ENCODE results near the gene CHADL. TPM values are rescaled to one million over a fixed set of nuclear protein-coding genes. Genes with fewer than 3 reads are reported as not detected.
"Not testable (repeated sequence)": the region's sequence is repeated elsewhere in the genome, so short reads cannot be mapped to it uniquely, and the experiment has no call there.

CHADL gene
- 0.73 and 1.3 TPM in 2 replicates for total RNA-seq

GRCh38 chr22:41240377-41241132 is at the start of gene CHADL:
TSS of gene CHADL (minus strand) at chr22:41240931. CDS start at chr22:41240881, 50 bp downstream.
- DNase-seq (ENCODE audit: extremely low read depth, low read depth, low spot score) = no peak

GRCh38 chr22:41289671-41290070 is 48.9 kb upstream of the CHADL start:
- DNase-seq (ENCODE audit: extremely low read depth, low read depth, low spot score) = no peak

GRCh38 chr22:41288245-41288946 is 47.7 kb upstream of the CHADL start:
- DNase-seq (ENCODE audit: extremely low read depth, low read depth, low spot score) = peak; percentile 66

- DNase-seq (ENCODE audit: extremely low read depth, low read depth, low spot score) = no peak
Observed at GRCh38 chr22:41286639-41287091, 45.9 kb upstream of the CHADL start.

GRCh38 chr22:41285820-41286638 is 45.3 kb upstream of the CHADL start, which contains the start of gene RANGAP1:
TSS of gene RANGAP1 (minus strand) at chr22:41286187. CDS start at chr22:41281044, 5,143 bp downstream.
- peak; percentile 90 for DNase-seq (ENCODE audit: extremely low read depth, low read depth, low spot score)

GRCh38 chr22:41285441-41285819 is 44.7 kb upstream of the CHADL start:
- no peak for DNase-seq (ENCODE audit: extremely low read depth, low read depth, low spot score)

- no peak for DNase-seq (ENCODE audit: extremely low read depth, low read depth, low spot score)
Observed at GRCh38 chr22:41284465-41284864, 43.7 kb upstream of the CHADL start.

- DNase-seq (ENCODE audit: extremely low read depth, low read depth, low spot score) = no peak
Observed at GRCh38 chr22:41280854-41281253, 40.1 kb upstream of the CHADL start.

- no peak for DNase-seq (ENCODE audit: extremely low read depth, low read depth, low spot score)
Observed at GRCh38 chr22:41280065-41280464, 39.3 kb upstream of the CHADL start.

- DNase-seq (ENCODE audit: extremely low read depth, low read depth, low spot score) = no peak
Observed at GRCh38 chr22:41274856-41275255, 34.1 kb upstream of the CHADL start.

GRCh38 chr22:41273128-41273527 is 32.4 kb upstream of the CHADL start:
- no peak for DNase-seq (ENCODE audit: extremely low read depth, low read depth, low spot score)

- no peak for DNase-seq (ENCODE audit: extremely low read depth, low read depth, low spot score)
Observed at GRCh38 chr22:41271787-41272186, 31.1 kb upstream of the CHADL start.

GRCh38 chr22:41267958-41268357 is 27.2 kb upstream of the CHADL start:
- no peak for DNase-seq (ENCODE audit: extremely low read depth, low read depth, low spot score)

- no peak for DNase-seq (ENCODE audit: extremely low read depth, low read depth, low spot score)
Observed at GRCh38 chr22:41264408-41264941, 23.7 kb upstream of the CHADL start.

GRCh38 chr22:41263704-41264103 is 23.0 kb upstream of the CHADL start:
- no peak for DNase-seq (ENCODE audit: extremely low read depth, low read depth, low spot score)

GRCh38 chr22:41262250-41262765 is 21.6 kb upstream of the CHADL start:
- DNase-seq (ENCODE audit: extremely low read depth, low read depth, low spot score) = no peak

- no peak for DNase-seq (ENCODE audit: extremely low read depth, low read depth, low spot score)
Observed at GRCh38 chr22:41261541-41262249, 21.0 kb upstream of the CHADL start.

GRCh38 chr22:41260871-41261270 is 20.1 kb upstream of the CHADL start:
- no peak for DNase-seq (ENCODE audit: extremely low read depth, low read depth, low spot score)

- DNase-seq (ENCODE audit: extremely low read depth, low read depth, low spot score) = not testable (repeated sequence)
Observed at GRCh38 chr22:41259756-41260155, 19.0 kb upstream of the CHADL start.

GRCh38 chr22:41257696-41258095 is 17.0 kb upstream of the CHADL start:
- DNase-seq (ENCODE audit: extremely low read depth, low read depth, low spot score) = no peak

All from glomerular endothelial cell (primary cell).